HG03378 (cell line): ENCODE measurements around the gene C14orf132.

ENCODE experiments used
- ATAC-seq: cut with Tn5 transposase; IDR thresholded peaks from one replicate; pipeline ENCODE4 v1.9.1; 2021; ENCODE audit warnings: mild to moderate bottlenecking, moderate library complexity; ENCODE audit not compliant: unreplicated experiment

The C14orf132 gene

DNA sequence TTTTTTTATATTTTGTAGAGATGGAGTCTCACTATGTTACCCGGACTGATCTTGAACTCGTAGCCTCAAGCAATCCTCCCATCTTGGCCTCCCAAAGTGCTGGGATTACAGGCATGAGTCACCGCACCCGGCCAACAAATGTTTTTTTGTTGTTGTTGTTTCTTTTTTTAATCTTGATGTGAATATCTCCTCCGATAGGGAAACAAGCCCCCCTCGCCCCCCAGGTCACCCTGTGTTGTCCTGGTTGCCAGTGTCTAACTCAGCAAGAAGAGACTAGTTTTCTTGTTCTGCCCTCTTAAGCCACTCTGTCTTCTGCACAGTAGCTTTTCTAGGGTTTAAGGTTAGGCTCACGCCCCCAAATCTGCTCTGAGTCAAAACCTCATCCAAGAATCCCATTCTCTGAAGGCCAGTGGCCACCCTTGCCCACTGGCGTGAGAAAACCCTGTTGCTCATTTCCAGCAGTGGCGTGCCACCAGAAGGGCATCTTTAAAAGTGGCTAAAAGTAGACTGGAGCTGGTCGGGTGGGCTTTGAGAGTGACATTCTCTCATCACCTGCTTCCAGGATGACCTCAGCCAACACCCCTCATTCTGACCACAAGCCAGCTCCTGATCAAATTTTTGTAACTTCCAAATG is 42.7 kb downstream of the C14orf132 start:
- ATAC-seq: no peak

DNA sequence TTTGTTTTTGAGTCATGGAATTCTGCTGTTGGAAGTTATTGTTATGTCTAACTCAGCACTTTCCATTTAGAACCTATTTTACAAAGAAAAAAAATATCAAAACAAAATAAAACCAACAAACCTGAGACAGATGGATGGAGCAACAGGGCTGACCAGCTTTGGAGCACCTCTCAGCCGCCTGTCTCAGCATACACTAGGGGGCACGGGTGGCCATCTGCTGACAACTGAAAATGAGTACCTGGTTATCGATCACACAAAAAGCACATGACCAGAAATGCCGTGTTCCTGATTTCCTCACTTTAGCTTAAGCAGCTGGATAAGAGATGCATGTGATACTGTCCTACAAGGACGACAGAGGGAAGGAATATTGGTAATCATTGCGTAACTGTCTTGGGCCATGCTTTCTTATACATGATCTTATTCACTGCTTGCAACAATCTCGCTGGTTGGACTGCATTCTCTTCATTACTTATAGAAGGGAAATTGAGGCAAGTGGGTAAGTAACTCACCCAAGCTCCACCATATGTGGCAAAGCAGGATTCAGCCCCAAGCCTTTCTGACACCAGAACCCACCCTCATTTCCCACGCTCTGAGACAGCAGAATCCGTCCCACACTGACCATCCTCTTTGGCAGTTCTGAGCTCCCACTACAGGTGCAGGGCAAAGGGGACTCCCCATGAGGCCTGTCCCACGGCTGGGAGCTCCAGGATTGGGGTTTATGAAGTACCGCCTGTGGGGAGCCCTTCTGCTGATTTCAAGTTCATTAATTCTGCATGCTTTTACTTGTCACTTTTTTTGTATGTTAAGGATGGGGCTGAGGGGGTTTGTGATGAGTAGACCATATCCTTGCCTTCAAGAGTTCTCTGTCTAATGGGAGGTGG is 43.5 kb downstream of the C14orf132 start:
- no peak for ATAC-seq

DNA sequence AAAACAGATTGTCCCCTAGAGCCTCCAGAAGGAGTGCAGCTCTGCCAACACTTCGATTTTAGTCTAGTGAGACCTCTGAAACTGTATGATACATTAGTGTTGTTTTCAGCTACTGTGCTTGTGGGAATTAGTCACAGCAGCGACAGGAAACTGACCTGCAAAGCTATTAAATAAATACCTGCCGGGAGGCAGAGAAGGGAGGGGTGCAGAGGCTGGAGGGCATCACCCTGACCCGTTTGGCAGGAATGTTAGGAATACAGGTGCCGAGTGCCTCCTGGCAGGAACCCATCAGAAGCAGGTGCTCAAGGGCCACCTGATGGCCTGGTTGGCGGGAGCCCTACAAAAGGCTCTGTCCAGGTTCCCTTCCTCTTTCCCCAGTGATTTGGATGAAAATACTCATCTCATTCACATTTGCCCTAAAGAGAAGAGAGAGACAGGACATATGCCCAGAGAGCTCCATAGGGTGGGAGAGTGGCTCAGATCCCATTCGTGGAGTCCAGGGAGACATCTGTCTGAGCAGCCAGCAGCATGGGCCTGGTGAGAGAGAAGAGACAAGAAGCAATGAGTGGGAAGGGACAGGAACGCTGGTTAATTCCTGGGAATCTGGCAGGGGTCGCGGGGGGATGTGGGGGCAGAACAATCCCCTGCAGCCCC is 44.6 kb downstream of the C14orf132 start:
- ATAC-seq: no peak

DNA sequence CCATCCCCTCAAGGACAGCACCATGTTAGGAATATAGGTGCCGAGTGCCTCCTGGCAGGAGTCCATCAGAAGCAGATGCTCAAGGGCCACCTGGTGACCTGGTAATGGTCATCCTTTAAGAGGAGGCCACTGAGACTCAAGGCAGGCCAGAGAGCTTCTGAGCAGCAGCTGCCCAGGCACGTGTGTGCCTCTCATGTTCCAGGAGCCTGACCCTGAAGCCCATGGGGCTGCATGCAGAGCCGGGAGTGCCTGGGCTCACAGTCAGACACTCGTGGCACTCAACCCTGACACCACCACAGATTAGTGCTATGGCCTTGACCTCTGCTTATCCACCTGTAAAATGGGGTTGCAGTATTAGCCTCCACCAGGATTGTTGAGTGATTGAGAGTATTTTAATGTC is 45.6 kb downstream of the C14orf132 start:
- ATAC-seq: no peak

DNA sequence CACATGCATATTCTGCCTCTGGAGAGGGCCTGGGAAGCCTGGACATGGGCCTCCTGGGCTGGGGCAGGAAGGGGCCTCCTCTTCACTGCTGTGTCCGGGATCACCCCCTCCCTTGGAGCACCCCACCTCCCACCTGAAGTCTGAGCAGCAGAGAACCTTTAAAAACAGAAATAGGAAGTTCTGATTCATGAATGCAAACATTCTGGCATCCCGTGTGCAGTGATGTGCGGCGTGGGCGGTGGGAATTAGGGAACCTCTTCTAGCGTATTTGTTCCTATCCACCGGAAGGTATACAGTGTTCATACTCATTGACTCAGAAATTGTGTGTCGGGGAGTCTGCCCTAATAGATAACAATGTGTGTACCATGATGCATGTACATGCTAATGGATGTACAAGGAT is 46.2 kb downstream of the C14orf132 start:
- ATAC-seq: no peak

DNA sequence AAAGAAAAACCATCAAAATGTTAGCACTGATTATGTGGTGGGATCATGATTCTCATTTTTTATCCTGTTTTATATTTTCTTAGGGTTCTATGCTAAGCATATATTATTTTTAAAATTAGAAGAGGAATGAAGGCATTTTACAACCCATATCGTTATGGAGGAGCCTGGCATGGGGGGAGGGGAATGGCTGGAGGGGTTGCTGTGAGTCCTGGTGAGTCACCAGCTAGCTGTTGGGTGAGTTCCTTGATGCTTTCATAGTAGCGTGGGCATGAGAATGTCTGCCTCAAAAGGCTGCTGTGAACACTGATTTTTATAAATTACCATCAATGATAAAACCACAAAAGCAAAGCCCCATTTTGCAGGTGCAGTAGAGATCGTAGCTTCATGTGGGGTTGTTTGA is 46.9 kb downstream of the C14orf132 start:
- ATAC-seq: no peak

DNA sequence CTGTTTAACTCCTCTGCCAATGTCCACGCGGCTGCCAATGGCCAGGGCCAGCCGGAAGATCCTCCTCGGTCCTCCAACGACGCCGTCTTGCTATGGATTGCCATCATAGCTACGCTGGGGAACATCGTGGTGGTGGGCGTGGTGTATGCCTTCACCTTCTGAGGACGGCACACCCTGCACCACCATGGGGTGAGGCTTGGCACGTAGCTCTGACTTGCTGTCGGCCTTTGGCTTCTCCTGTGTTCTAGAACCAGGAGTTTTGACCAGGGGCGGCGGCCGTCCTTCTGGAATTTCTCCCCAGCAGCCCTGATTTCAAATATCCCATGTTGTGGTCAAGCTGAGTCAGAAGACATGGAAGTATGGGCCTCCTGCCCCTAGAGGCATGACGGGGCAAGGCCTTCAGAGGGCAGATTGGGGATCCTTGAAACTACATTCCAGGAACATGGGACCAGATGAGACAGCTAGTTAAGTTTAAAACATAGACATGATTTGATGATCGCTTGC is 47.5 kb downstream of the C14orf132 start:
- no peak for ATAC-seq

DNA sequence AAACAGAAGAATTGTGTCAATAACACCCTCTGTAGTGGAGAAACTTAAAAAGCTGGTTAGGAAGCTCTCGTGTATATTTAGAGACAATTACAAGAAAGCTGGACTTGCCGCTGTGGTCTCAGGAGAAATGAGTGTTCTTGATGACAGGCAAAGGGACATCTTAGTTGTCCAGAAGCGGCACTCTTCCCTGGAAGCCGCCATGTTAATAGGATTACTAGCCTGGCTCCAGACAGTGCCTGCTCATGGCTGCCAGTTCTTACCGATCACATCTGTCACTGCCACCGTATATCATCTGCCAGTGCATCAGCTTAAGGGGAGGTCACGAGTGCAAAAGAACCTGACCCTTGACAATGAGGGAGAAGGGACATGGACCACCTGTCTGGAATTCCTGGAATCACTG is 48.9 kb downstream of the C14orf132 start:
- ATAC-seq: no peak

DNA sequence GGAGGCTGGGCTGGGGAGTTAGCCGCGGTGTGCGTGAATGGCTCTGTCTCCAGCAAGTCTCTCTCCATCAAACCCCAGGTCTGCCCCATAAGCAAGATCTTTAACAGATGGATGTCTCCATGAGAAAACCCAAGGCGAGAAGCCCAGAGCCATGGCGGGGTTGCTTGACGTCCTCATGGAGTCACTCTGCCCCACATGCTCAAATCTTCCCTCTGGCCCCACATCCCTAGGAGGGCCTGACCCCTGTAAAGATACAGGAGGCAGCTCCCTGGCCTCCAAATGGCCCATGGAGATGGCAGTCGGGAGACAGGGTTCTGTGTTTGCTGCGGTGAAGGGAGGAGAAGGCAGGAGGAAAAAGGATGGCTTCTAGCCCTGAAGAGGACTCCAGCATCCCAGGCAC is 49.3 kb downstream of the C14orf132 start:
- ATAC-seq: no peak

DNA sequence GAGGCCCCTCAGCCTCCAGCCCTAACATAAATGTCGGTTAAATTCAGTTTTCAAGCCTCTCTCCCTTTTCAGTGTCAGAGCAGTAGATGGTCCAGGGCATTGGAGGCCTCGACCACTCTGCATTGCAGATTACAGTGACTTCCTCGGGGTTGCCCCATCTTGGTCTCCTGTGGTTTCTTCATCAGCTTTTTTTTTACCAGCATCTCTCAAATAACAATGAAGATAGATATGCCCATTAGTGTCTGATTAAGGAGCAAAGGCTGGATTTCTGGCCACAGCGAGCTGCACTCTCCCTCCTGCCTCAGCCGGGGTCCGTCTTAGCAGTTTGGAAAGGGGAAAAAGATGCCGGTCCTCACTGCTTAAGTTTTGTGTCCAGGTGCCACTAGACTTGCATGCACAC is 49.7 kb downstream of the C14orf132 start:
- ATAC-seq: no peak

DNA sequence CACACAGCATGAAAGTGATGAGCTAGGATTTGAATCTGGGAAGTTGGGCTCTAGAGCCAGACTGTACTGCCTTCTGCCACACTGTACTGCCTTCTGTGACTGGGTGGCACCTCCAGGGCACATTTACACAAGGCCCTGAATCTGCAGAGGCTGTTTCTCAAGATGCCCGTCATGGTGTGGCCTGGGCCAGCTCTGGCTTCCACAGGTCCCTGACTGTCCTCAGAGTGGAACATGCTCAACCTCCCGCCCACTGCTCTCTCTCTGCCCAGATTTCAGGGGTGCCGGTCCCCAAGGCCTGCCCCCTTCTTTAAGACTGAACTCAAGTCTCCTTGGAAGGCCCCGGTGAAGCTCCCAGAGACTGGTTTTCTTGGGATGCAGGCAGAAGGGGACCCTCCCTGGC is 50.2 kb downstream of the C14orf132 start:
- no peak for ATAC-seq

DNA sequence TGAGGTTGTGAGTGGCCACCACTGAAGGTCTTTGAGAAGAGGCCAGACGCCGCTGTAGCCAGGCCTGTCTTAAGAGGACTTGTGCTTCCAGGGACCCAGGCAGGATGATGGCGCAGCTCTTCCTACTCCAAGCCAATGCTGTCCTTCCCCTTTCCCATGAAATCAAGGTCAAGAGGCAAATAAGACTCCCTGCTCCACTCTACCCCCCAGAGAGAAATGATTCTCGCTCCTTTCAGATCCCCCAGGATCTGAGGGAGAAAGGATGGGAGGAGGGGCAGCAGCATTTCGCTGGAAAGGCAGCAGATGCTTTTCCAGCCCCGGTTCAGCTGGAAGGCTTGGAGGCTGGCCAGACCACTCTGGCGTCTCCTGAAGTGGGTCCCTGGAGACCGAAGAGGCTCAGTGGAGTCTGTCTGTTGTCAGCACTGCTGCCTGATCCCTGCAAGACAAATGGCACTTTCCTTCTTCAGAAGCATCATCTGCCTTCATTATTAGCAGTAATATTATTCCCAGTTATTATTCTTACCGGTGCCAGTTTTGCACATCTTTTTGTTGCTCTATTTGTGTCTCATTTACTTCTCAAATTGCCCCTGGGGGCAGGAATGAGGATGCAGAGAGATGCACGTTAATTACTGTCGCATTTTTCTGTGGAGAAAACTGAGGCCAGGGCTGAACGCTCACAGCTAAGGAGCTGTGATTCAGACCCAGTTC is 51.4 kb downstream of the C14orf132 start:
- ATAC-seq: no peak

DNA sequence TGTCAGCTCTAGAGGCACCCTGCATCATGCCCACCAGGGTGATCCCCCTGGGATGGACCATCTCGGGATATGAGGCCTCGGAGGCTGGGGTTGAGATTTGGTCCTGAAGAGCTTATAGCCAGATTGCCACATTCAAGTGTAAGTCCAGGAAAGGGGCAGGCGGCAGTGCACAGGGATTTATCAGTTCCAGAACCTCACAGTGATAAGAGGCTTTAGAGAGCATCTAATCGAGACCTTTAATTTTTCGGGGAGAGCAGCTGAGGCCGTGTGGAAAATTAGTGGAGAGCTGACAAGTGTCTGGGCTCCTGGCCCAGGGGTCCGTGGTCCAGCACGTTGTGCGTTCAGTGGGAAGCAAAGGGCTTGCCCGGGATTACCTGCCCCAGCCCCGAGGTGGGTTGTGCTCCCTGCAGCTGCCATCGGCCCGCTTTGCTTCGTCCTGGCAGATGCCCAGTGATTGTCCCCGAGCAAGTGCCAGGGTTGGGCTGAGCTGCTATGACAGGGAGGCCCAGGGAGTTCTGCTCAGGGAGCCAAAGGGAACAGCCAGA is 52.1 kb downstream of the C14orf132 start:
- ATAC-seq: no peak

DNA sequence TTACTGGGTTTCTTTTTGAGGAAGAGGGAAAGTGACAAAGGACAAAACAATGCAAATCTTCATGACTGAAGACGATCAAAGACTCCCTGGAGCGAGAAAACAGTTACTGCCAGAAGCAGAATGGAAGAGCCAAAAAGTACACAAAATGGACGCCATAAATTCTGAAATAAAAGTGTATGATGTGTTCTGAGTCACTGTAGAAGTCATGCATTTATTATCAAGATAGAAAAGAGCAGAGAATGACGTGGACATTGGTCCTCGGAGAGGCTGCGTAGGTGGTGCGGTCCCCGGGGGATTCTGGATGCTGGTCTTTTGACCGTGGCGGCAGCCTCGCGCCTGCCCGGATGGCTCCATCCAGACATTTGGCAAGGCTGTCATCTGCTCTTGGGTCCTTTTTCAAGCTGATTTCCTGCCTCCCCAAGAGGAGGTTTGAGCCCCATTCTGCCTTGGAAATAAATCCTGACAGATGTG is 52.8 kb downstream of the C14orf132 start:
- no peak for ATAC-seq

DNA sequence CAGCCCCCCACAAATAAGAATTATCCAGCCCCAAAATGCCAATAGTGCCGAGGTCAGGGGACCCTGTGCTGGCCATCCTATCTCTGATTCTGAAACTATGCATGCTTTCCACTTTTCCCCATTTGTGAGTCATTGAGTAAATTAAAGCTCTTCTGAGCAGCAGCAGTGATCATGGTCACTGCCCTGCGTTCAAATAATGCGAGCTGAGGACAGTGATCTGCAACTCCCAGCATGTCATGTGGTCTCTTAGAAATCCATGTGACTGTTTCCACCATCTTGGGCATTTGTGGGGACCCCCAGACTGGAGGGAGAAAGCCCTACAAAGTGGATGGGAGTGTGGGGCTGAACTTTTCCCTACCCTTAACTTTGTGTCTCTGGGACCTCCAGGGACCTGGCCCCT is 53.8 kb downstream of the C14orf132 start:
- ATAC-seq: no peak

DNA sequence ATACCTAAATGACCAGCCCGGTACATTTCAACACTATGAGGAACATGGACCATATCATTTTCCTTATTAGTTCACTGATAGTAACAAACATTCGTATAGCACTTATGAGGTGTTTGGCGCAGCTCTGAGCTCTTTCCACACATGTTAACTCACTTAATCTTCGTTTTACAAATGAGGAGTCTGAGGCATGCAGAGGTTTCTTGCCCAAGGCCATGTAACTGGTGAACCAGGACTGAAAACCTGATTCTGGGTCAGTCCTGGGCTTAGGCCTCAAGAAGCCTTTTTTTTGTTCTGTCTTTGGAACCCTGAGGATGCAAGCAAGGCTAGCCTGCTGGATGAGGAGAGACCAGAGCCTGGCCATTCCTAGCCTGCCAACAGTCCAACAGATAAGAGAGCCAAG is 55.0 kb downstream of the C14orf132 start:
- ATAC-seq: no peak

DNA sequence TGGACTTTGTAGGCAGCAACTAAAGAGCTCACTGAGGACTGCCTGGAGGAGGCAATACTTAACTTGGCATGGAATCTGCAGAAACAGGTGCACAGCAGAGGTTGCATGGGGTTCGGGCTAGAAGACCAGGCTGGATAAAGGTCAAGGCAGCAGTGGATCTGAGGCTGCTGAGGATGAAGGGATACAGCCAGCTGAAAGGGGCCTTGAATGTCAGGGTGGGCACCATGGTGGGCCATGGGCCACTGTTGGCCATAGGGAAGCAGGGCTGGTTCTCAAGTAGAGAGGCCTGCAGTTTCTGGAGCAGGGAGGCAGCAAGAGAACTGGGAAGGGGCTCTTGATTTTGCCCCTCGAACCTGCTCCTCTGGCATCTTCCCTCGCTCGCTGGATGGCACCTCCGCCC is 55.5 kb downstream of the C14orf132 start:
- no peak for ATAC-seq

DNA sequence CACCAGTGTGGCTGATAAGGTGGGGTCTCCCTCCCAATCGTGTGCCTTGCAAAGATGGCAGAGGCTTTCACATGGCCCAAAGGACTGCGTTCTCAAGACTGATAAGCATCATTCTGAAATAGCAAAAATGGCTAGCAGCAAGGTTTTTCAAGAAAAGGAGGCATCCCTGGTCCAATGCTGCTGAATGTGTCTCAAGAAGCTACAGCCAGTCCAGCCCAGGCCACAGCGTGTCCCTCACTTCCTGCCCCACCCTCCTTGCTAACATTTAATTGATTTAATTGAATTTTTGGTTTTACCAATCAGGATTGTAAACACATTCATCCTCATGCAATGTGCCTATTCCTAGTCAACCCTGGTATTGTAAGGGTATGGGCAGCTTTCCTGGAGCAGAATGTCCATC is 55.9 kb downstream of the C14orf132 start:
- ATAC-seq: no peak

DNA sequence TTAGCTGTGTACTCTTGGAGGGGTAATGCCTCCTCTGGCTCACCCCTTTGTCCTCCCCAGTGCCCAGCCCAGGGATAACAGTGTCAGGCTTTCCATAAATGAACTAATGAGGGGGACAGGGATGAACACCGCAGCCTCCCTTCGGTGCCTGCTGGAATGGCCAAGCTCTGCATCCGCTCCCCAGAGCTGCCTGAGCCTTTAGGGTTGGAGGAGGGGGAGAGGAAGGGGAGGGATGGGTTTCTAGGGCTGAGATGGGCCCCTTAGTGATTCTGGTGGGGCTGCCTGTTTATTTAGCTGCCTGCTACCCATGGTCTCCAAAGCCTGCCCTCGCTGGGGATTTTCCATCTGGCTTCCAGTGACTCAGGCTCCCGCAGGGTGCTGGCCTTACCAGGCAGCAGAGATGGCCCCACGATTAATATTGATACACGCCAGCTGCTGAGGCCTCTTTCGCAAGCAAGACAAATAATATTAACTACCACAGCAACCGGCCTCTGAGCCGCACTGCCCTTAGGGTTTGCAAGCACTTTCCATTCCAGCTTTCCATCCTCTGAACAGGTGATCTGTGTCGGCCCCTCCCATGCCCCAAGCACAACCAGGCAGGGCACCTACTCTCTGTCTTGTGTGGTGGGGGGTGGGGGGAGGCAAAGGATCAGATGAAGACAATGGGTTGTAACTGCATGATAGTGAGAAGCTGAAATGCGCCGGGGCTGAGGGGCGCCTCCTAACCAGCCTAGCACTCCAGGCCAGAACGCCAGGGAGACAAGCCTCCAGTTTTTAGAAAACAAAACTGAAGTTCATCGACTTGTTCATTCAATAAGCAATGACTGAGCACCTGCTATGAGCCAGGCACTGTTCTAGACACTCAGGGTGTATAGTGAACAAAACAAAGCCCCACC is 56.7 kb downstream of the C14orf132 start:
- ATAC-seq: no peak
